GM19193 (cell line): ENCODE measurements around the gene EPB41L4A.

Experiments
- POLR2A ChIP-seq: IDR thresholded peaks from 4 replicates; pipeline ENCODE4 v1.6.1; 2011; ENCODE audit not compliant: insufficient read depth, insufficient read length; ENCODE audit errors: extremely low read depth

The EPB41L4A gene

DNA sequence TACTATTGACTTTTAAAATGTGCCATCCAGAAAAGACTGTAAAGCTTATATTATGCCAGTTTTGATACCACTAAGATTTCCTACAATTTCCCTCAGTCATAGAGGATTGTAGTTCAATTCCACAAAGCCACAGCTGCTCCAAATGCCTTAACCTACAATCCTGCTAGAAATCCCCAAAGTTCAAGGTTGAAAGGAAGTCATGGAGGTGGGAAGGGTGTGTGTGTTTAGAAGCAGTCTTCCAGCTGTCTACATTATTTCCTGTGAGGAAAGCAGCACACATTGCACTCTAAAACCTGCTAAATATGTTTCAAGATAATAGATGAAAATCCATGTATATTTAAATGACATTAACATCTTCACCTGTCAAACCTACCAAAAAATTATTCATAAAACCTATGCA, 11.8 kb downstream of the EPB41L4A start:
- no peak for TF ChIP-seq POLR2A

GRCh38 chr5:112403069-112403468, 16.0 kb downstream of the EPB41L4A start:
- no peak for TF ChIP-seq POLR2A

GRCh38 chr5:112401924-112402323, 17.2 kb downstream of the EPB41L4A start:
- no peak for TF ChIP-seq POLR2A

GRCh38 chr5:112397690-112398089, 21.4 kb downstream of the EPB41L4A start:
- no peak for TF ChIP-seq POLR2A

- TF ChIP-seq POLR2A: no peak
Measured at GRCh38 chr5:112396430-112396829, 22.6 kb downstream of the EPB41L4A start.

- no peak for TF ChIP-seq POLR2A
Measured at GRCh38 chr5:112390327-112390726, 28.8 kb downstream of the EPB41L4A start.

DNA sequence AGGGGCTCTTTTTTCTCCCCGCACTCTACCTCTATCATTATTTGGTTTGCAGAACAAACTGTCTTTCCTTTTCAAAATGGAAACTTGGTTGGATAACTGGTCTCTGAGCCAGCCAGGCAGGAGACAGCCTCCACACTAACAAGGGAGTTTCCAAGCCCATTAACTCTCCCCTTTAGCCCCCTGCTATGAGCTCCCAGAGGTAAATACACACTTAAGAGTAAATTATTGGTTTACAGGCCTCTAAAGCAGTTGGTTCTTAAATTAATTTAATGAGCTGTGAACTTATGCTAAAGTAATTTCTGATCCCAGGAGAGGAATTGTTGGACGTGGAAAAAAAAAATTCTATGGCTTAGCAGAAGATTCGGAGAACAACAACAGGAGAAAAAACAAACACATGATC, 30.3 kb downstream of the EPB41L4A start:
- TF ChIP-seq POLR2A: no peak

DNA sequence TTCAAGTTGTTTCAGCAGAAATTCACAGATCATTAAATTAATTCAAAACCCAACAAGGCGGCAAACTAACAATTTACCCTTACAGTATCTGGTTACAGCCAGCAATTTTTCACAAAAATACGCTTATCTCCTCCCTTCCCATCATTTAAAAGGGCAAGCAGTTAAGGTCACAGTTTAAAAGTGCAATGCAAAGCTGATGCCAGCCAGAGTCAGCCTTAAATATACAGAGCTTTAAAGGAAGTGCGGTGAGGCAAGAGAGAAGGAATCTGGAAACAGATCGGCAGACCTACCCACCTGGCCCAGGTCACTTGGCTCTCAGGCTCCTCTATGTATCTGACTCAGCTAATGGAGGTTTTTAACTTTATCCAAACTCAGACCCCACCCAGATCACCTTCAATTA, 31.0 kb downstream of the EPB41L4A start:
- TF ChIP-seq POLR2A: no peak

GRCh38 chr5:112386766-112387165, 32.3 kb downstream of the EPB41L4A start:
- no peak for TF ChIP-seq POLR2A

DNA sequence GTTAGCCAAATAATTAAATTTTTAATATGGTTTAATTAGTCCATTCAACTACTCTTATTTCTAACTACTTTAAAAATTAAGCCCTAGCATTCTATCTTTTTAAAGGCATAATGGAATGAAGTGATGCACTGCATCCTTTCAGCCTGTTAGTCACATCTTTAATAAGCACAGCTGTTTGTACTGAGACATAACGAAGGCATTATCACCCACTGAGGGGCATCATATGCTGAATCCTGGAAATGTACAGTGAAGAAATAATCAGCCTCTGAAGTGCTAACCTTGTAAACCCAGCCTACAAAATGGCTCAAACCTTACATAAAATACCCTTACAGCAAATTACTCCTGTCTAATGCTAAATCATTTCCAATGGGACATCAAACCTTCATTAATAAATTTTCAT, 33.1 kb downstream of the EPB41L4A start:
- no peak for TF ChIP-seq POLR2A

GRCh38 chr5:112385566-112385965, 33.5 kb downstream of the EPB41L4A start:
- no peak for TF ChIP-seq POLR2A

DNA sequence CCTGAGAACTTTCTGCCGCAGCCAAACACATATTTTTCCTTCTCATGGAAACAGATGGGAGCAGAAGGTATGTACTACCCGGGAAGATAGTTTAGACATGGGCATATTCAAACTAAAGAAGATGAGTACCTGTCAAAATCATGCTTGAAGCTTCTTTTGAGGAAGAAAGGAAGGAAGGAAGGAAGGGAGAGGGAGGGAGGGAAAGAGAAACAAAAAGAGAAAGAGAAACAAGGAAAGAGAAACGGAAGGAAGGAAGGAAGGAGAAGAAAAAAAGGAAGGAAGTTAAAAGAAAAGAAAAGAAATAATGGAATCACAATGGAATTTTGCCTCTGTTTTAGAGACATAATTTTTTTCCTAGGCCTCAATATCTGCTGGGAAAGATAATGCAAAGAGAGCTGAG, 34.6 kb downstream of the EPB41L4A start:
- TF ChIP-seq POLR2A: no peak

DNA sequence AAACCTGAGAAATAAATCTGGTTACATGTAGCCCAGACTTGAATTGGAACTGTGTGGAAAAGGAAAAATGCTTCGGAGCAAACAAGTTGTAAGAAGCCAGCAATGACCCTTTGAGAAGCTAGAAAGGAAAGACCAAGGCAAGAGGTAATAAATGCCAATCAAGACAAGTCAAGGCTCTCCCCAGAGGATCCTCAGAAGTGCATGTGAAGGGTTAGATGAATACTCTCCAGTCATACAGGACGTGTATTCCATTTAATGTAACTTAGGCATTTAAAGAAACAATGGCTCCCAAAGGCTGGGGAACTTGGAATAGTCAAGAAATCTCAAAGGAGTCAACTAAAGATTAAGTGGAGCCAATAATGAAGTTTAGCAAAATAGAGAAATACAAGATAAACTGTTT, 36.2 kb downstream of the EPB41L4A start:
- TF ChIP-seq POLR2A: no peak

GRCh38 chr5:112381521-112381920, 37.6 kb downstream of the EPB41L4A start:
- no peak for TF ChIP-seq POLR2A

- no peak for TF ChIP-seq POLR2A
Measured at GRCh38 chr5:112379542-112380325, 39.3 kb downstream of the EPB41L4A start.

- TF ChIP-seq POLR2A: no peak
Measured at GRCh38 chr5:112374818-112375217, 44.3 kb downstream of the EPB41L4A start.

- TF ChIP-seq POLR2A: no peak
Measured at GRCh38 chr5:112374356-112374755, 44.7 kb downstream of the EPB41L4A start.
